H9 (cell line): Measurements from ENCODE around the gene OR9Q1. TPM values are rescaled to one million over a fixed set of nuclear protein-coding genes. Genes with fewer than 3 reads are reported as not detected.

Experiments used
- DNase-seq: peaks from one replicate; pipeline ENCODE4 v3.0.0-alpha.2; 2017
- H2AFZ ChIP-seq: one replicate; pipeline ENCODE4 v1.6.1; 2013; ENCODE audit warnings: mild to moderate bottlenecking, low read length, control low read depth, moderate library complexity
- H2AK5ac ChIP-seq: 2 replicates; pipeline ENCODE4 v1.6.1; 2013; ENCODE audit warnings: low read length, control low read depth, mixed read lengths; ENCODE audit not compliant: insufficient read length
- H2BK120ac ChIP-seq: one replicate; pipeline ENCODE4 v1.6.1; 2013; ENCODE audit warnings: low read depth, mild to moderate bottlenecking, low read length, control low read depth, inconsistent platforms; ENCODE audit not compliant: poor library complexity, severe bottlenecking
- H2BK12ac ChIP-seq: 2 replicates; pipeline ENCODE4 v1.6.1; 2013; ENCODE audit warnings: low read length, control low read depth, mixed read lengths, low read depth; ENCODE audit not compliant: insufficient read length
- H2BK15ac ChIP-seq: 2 replicates; pipeline ENCODE4 v1.6.1; 2013; ENCODE audit warnings: low read depth, low read length, control low read depth
- H2BK20ac ChIP-seq: one replicate; pipeline ENCODE4 v1.6.1; 2013; ENCODE audit warnings: low read depth, mild to moderate bottlenecking, low read length, control low read depth, inconsistent platforms; ENCODE audit not compliant: poor library complexity, severe bottlenecking
- H2BK5ac ChIP-seq: 2 replicates; pipeline ENCODE4 v1.6.1; 2013; ENCODE audit warnings: low read length, control low read depth, mixed read lengths; ENCODE audit not compliant: insufficient read length
- H3K14ac ChIP-seq: 2 replicates; pipeline ENCODE4 v1.6.1; 2013; ENCODE audit warnings: low read length, control low read depth; ENCODE audit not compliant: insufficient read depth
- H3K18ac ChIP-seq: 2 replicates; pipeline ENCODE4 v1.6.1; 2013; ENCODE audit warnings: low read depth, mild to moderate bottlenecking, mixed read lengths, low read length, control low read depth; ENCODE audit not compliant: insufficient read length
- H3K23ac ChIP-seq: 2 replicates; pipeline ENCODE4 v1.6.1; 2013; ENCODE audit warnings: low read length, control low read depth, mixed read lengths, low read depth; ENCODE audit not compliant: insufficient read length
- H3K23me2 ChIP-seq: 2 replicates; pipeline ENCODE4 v1.6.1; 2013; ENCODE audit warnings: low read depth, mild to moderate bottlenecking, mixed read lengths, low read length, control low read depth; ENCODE audit not compliant: insufficient read length, poor library complexity, severe bottlenecking
- H3K27ac ChIP-seq: 2 replicates; pipeline ENCODE4 v1.5.1; 2013; ENCODE audit warnings: low read length, control low read depth, mixed read lengths, low read depth; ENCODE audit not compliant: insufficient read length
- H3K27me3 ChIP-seq: 2 replicates; pipeline ENCODE4 v1.6.1; 2013; ENCODE audit warnings: low read length, control low read depth, inconsistent platforms; ENCODE audit not compliant: insufficient read depth
- H3K4ac ChIP-seq: 2 replicates; pipeline ENCODE4 v1.6.1; 2013; ENCODE audit warnings: low read depth, mild to moderate bottlenecking, control low read depth, inconsistent platforms, low read length, moderate library complexity
- H3K4me1 ChIP-seq: 2 replicates; pipeline ENCODE4 v1.6.1; 2013; ENCODE audit warnings: low read length, control low read depth, inconsistent platforms; ENCODE audit not compliant: insufficient read depth
- H3K4me2 ChIP-seq: 2 replicates; pipeline ENCODE4 v1.6.1; 2013; ENCODE audit warnings: low read length, control low read depth, mixed read lengths; ENCODE audit not compliant: insufficient read length, insufficient read depth
- H3K56ac ChIP-seq: 2 replicates; pipeline ENCODE4 v1.6.1; 2013; ENCODE audit warnings: low read depth, mild to moderate bottlenecking, mixed read lengths, low read length, control low read depth; ENCODE audit not compliant: insufficient read length
- H3K79me1 ChIP-seq: 2 replicates; pipeline ENCODE4 v1.6.1; 2013; ENCODE audit warnings: low read depth, mild to moderate bottlenecking, moderate library complexity, low read length, control low read depth, inconsistent platforms; ENCODE audit not compliant: insufficient read depth, poor library complexity, severe bottlenecking
- H3K79me2 ChIP-seq: 2 replicates; pipeline ENCODE4 v1.6.1; 2013; ENCODE audit warnings: low read length, control low read depth, inconsistent platforms; ENCODE audit not compliant: insufficient read depth
- H3K9ac ChIP-seq: 2 replicates; pipeline ENCODE4 v1.6.1; 2013; ENCODE audit warnings: low read length, control low read depth, mixed read lengths; ENCODE audit not compliant: insufficient read length; ENCODE audit errors: extremely low read depth
- H3K9me3 ChIP-seq: one replicate; pipeline ENCODE4 v1.6.1; 2013; ENCODE audit warnings: low read depth, low read length, inconsistent platforms; ENCODE audit not compliant: control insufficient read depth
- H3T11ph ChIP-seq: one replicate; pipeline ENCODE4 v1.6.1; 2013; ENCODE audit warnings: mild to moderate bottlenecking, low read length, control low read depth, inconsistent platforms
- H4K20me1 ChIP-seq: one replicate; pipeline ENCODE4 v1.6.1; 2013; ENCODE audit not compliant: control insufficient read depth, insufficient read length, insufficient read depth
- H4K5ac ChIP-seq: 2 replicates; pipeline ENCODE4 v1.6.1; 2013; ENCODE audit warnings: low read depth, mild to moderate bottlenecking, mixed read lengths, low read length, control low read depth; ENCODE audit not compliant: insufficient read length
- H4K8ac ChIP-seq: replicated peaks from 2 replicates; pipeline ENCODE4 v1.6.1; 2013; ENCODE audit warnings: low read length, control low read depth, mixed read lengths, low read depth; ENCODE audit not compliant: insufficient read length
- H4K91ac ChIP-seq: 2 replicates; pipeline ENCODE4 v1.6.1; 2013; ENCODE audit warnings: low read depth, mild to moderate bottlenecking, moderate library complexity, mixed read lengths, low read length, control low read depth; ENCODE audit not compliant: insufficient read length
- H3K27ac Mint-ChIP-seq, 3 experiments: 2 replicates in 2 of 3; 3 replicates in 1 of 3; pipeline ENCODE4 v1.8.0; 2020 to 2021; ENCODE audit warnings: mixed read lengths in 3 of 3, mild to moderate bottlenecking in 1 of 3, moderate library complexity in 1 of 3
- H3K27me3 Mint-ChIP-seq: 2 replicates; pipeline ENCODE4 v1.8.0; 2021; ENCODE audit warnings: low read depth, mild to moderate bottlenecking, moderate library complexity, mixed read lengths
- H3K36me3 Mint-ChIP-seq, 3 experiments: 2 replicates in 2 of 3; 3 replicates in 1 of 3; pipeline ENCODE4 v1.8.0; 2020 to 2021; ENCODE audit warnings: low read depth in 3 of 3, mixed read lengths in 3 of 3; ENCODE audit not compliant: insufficient read depth in 1 of 3
- H3K4me1 Mint-ChIP-seq, 2 experiments: 2 replicates each; pipeline ENCODE4 v1.8.0; 2020; ENCODE audit warnings: mixed read lengths in 2 of 2
- H3K4me3 Mint-ChIP-seq, 2 experiments: 2 replicates in 1 of 2; 3 replicates in 1 of 2; pipeline ENCODE4 v1.8.0; 2020 to 2021; ENCODE audit warnings: mild to moderate bottlenecking in 2 of 2, mixed read lengths in 2 of 2, moderate library complexity in 1 of 2
- H3K9me3 Mint-ChIP-seq, 2 experiments: 2 replicates in 1 of 2; 3 replicates in 1 of 2; pipeline ENCODE4 v1.8.0; 2020; ENCODE audit warnings: mild to moderate bottlenecking in 2 of 2, mixed read lengths in 2 of 2, moderate library complexity in 1 of 2
- WGBS: extraction: QIAGEN DNeasy Blood & Tissue Kit; methylation state at CpG from one replicate; pipeline ENCODE4 v1.1.7; 2013; ENCODE audit warnings: missing lambda C conversion rate, low lambda C conversion rate, mixed read lengths; ENCODE audit not compliant: insufficient read length; ENCODE audit errors: extremely low coverage; 5-methylcytosine and 5-hydroxymethylcytosine counted together
- total RNA-seq: library from RNA; stranded (reverse); gene quantifications from 2 replicates; pipeline ENCODE4 v1.2.1, GENCODE V29; 2021
- TF ChIP-seq, protein P1 (sequence below): fragments of 200-600 bp; sonication (generic); conservative IDR thresholded peaks from 3 replicates; pipeline ENCODE4 v1.8.0; 2021; ENCODE audit warnings: antibody characterized with exemption, mild to moderate bottlenecking

Gene OR9Q1
- total RNA-seq, 1 experiment from 2014 or later: not detected

GRCh38 chr11:58004664-58005063 is 19.0 kb upstream of the OR9Q1 start:
- Histone ChIP-seq H3K79me1 (no peaks in the 10 kb centered on the region), H3K23ac (no peak overlapping the region), H3K23me2 (no peaks in the 10 kb centered on the region), H2BK12ac (no peak overlapping the region), H2AK5ac (no peak overlapping the region), H2BK120ac (no peak overlapping the region), H3K9me3 (no peaks in the 10 kb centered on the region), H3K27me3 (no peaks in the 10 kb centered on the region), H3K18ac (no peak overlapping the region), H3K27ac (no peak overlapping the region), H4K5ac (no peak overlapping the region), H3T11ph (no peak overlapping the region), H4K8ac (no peak overlapping the region), H3K56ac (no peak overlapping the region), H2AFZ (no peak overlapping the region), H2BK5ac (no peak overlapping the region), H3K4me2 (no peak overlapping the region), H3K79me2 (no peaks in the 10 kb centered on the region), H4K91ac (no peak overlapping the region), H2BK20ac (no peak overlapping the region), H4K20me1 (no peaks in the 10 kb centered on the region), H2BK15ac (no peak overlapping the region), H3K4ac (no peak overlapping the region), H3K4me1 (no peaks in the 10 kb centered on the region; the same call in 1 of the 2 replicates), H3K14ac (no peak overlapping the region), H3K9ac (no peak overlapping the region)
- Mint-ChIP-seq H3K9me3 (peaks cover 9 to 13% of the 10 kb centered on the region in 2 experiments), H3K4me3 (no peak overlapping the region; a peak in 1 of 5 replicates), H3K4me1 (peaks cover 4 to 10% of the 10 kb centered on the region in 2 experiments), H3K36me3 (peaks cover 0 to 12% (median 5%) of the 10 kb centered on the region in 3 experiments; a peak in 4 of 7 replicates), H3K27me3 (no peaks in the 10 kb centered on the region; the same call in 1 of the 2 replicates), H3K27ac (peak overlapping the region in 1 of 3 experiments; percentile 1; a peak in 2 of 7 replicates)
- TF ChIP-seq, protein P1, sequence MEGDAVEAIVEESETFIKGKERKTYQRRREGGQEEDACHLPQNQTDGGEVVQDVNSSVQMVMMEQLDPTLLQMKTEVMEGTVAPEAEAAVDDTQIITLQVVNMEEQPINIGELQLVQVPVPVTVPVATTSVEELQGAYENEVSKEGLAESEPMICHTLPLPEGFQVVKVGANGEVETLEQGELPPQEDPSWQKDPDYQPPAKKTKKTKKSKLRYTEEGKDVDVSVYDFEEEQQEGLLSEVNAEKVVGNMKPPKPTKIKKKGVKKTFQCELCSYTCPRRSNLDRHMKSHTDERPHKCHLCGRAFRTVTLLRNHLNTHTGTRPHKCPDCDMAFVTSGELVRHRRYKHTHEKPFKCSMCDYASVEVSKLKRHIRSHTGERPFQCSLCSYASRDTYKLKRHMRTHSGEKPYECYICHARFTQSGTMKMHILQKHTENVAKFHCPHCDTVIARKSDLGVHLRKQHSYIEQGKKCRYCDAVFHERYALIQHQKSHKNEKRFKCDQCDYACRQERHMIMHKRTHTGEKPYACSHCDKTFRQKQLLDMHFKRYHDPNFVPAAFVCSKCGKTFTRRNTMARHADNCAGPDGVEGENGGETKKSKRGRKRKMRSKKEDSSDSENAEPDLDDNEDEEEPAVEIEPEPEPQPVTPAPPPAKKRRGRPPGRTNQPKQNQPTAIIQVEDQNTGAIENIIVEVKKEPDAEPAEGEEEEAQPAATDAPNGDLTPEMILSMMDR: no peak
- DNase-seq: no peak
- WGBS: no CpG with 5 or more reads among the region's 6 CpGs
